ENCODE measurements around the gene NTSR1. TPM values are rescaled to one million over a fixed set of nuclear protein-coding genes. Genes with fewer than 3 reads are reported as not detected.

The NTSR1 gene
- total and polyA plus RNA-seq, 12 donors = 0.03 to 0.14 (median 0.11) TPM; not detected in 9

DNA sequence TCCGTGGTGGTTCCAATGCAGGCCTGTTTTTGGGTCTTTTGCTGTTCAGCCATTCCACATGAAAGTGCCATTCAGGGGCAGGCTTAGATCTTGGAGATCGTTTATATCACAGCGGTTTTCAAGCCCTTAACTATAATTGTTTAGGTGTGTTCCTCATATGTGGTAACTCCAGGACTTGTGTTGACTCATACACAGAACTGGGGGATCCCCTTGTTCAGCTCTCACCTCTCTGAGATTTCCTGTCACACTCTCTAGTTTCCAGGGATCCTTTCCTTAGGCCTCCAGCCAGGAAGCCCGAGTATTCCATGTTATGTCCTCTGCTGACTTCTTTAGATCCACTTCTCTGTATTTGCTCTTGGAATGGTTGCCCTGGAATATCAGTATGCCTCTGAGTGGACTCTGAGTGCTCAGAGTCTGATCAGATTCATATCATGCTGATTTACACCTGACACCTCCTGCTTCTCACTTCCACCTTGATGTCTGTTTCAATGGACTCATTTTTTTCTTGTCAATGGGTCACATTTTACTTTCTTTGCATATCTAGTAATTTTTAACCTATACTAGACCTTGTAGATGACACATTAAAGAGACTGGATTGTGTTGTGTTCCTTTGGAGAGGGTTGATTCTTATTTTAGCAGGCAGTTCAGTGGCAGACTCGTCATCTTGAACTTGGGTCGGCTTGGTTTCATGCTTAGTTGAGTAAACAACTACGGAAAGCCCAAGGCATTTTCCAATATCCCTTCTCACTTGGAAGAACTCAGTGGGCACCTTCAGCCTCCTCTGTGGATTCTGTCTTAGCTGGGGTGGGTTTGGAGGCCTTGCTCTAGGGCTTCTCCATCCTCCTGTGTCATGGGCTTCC is 13.1 kb downstream of the NTSR1 start:
- Histone ChIP-seq H3K4me3 (no peak overlapping the region), H3K9me3 (replicated peaks in 1 of 3) (peaks cover 0 to 7% (median 0%) of the 10 kb centered on the region in 3 donors), H3K36me3 (replicated peaks in 1 of 2) (no peaks in the 10 kb centered on the region), H3K4me1 (replicated peaks in 1 of 2) (no peaks in the 10 kb centered on the region), H3K27me3 (peaks cover 30% of the 10 kb centered on the region), H3K27ac (no peak overlapping the region)
- no peak for DNase-seq
- intact Hi-C loops (cut with DNase I) = no loop called here
- 79 to 86% (median 83%) methylated on average over 7 of the region's 7 CpGs for WGBS, 4 donors
- no peak for TF ChIP-seq POLR2A (IDR thresholded peaks at IDR 0.05)
- TF ChIP-seq, protein P1, sequence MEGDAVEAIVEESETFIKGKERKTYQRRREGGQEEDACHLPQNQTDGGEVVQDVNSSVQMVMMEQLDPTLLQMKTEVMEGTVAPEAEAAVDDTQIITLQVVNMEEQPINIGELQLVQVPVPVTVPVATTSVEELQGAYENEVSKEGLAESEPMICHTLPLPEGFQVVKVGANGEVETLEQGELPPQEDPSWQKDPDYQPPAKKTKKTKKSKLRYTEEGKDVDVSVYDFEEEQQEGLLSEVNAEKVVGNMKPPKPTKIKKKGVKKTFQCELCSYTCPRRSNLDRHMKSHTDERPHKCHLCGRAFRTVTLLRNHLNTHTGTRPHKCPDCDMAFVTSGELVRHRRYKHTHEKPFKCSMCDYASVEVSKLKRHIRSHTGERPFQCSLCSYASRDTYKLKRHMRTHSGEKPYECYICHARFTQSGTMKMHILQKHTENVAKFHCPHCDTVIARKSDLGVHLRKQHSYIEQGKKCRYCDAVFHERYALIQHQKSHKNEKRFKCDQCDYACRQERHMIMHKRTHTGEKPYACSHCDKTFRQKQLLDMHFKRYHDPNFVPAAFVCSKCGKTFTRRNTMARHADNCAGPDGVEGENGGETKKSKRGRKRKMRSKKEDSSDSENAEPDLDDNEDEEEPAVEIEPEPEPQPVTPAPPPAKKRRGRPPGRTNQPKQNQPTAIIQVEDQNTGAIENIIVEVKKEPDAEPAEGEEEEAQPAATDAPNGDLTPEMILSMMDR (IDR thresholded peaks at IDR 0.05) = no peak

DNA sequence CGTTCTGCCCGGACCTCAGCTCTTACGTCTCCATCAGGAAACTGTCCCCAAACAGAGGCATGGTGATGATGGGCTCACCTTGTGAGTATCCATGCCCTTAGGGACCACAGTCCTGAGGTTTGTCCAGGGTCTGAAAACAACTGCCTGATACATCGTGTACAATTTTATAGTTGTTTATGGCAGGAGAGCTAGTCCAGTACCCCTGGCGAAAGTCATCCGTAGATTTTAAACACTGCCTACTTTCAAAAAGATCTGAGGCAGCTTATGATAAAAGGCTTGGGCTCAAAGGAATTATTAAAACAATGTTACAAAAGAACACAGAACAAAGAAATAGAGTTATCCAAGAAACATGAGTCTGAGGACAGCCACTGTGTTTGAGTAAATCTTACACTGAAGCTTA is 14.0 kb downstream of the NTSR1 start:
- H3K9me3 ChIP-seq (replicated peaks in 1 of 3) = peaks cover 0 to 7% (median 0%) of the 10 kb centered on the region in 3 donors
- H3K4me3 ChIP-seq = no peak overlapping the region
- no peaks in the 10 kb centered on the region for H3K36me3 ChIP-seq (replicated peaks in 1 of 2)
- WGBS, 4 donors = 79 to 80% (median 80%) methylated on average over 6 of the region's 6 CpGs
- no peak overlapping the region for H3K27ac ChIP-seq
- DNase-seq = no peak
- intact Hi-C loops (cut with DNase I) = no loop called here
- peaks cover 24% of the 10 kb centered on the region for H3K27me3 ChIP-seq
- H3K4me1 ChIP-seq (replicated peaks in 1 of 2) = no peaks in the 10 kb centered on the region
- no peak for TF ChIP-seq POLR2A (IDR thresholded peaks at IDR 0.05)
- TF ChIP-seq, protein P1 (IDR thresholded peaks at IDR 0.05) = no peak

DNA sequence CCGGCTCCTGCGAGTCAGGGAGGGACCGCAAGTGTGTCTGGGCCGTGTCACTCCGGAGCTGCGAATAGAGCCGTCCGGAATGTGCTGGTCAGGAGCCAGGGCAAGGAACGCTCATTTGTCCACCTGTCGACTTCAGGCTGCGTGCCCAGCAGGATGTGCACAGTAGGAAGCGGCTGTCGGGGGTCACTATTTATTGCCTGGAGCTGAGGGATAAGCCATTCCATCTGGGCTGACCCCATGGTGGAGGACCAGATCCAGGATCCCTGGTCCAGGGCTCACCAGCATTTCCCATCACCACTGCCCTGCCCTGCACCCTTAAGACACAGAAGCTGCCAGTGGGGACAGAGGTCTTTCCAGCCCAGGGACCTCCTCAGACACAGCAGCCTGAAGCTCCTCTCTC is 14.7 kb downstream of the NTSR1 start:
- Histone ChIP-seq H3K36me3 (replicated peaks in 1 of 2) (no peaks in the 10 kb centered on the region), H3K9me3 (replicated peaks in 1 of 3) (peaks cover 0 to 7% (median 0%) of the 10 kb centered on the region in 3 donors), H3K27me3 (peaks cover 24% of the 10 kb centered on the region), H3K4me1 (replicated peaks in 1 of 2) (no peaks in the 10 kb centered on the region), H3K4me3 (no peak overlapping the region), H3K27ac (no peak overlapping the region)
- peak in 5 of 7 donors; percentile 25 to 75 (median 58) for DNase-seq
- intact Hi-C loops (cut with DNase I) = no loop called here
- WGBS, 4 donors = 0 to 30% (median 18%) methylated on average over 2 to 13 of the region's 13 CpGs
- no peak for TF ChIP-seq POLR2A (IDR thresholded peaks at IDR 0.05)
- TF ChIP-seq, protein P1 (IDR thresholded peaks at IDR 0.05) = no peak

DNA sequence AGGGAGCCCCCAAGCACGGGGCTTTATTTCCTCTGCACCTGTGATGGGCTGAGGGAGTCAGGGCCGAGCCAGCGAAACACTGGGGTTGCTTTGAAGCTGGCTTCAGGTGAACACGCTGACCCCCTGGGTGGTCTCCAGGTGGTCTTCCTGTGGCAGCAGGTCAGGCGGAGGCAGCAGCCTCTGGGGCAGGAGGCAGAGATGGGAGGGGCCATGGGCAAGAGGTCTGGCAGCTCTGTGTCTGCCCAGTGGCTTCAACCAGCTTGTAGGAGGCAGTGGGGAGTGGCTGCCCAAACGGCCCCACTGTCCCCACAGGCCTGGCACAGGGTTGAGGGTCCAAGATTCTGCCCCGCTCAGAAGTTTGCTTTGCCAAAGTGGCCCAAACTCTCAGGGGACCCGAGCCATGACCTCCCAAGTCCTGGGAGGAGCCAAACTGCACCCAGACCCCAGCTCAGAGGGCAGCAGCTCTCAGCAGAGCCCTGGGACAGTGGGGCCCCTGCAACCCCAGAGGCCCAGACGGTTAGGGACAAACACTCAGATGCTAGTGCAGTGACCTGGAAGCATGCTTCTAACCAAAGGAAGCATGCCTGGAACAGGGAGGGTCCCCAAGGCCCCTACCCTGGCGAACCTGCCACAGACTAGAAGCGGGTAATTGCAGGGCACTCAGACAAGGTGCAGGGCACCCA is 15.3 kb downstream of the NTSR1 start:
- no peak for TF ChIP-seq POLR2A (IDR thresholded peaks at IDR 0.05)
- TF ChIP-seq, protein P1 (IDR thresholded peaks at IDR 0.05) = no peak
- no peaks in the 10 kb centered on the region for H3K4me1 ChIP-seq (replicated peaks in 1 of 2)
- WGBS, 4 donors = 42 to 63% (median 58%) methylated on average over 3 to 11 of the region's 11 CpGs
- H3K36me3 ChIP-seq (replicated peaks in 1 of 2) = no peaks in the 10 kb centered on the region
- no peak for DNase-seq
- H3K9me3 ChIP-seq (replicated peaks in 1 of 3) = peaks cover 0 to 7% (median 0%) of the 10 kb centered on the region in 3 donors
- no peak overlapping the region for H3K27ac ChIP-seq
- no peak overlapping the region for H3K4me3 ChIP-seq
- H3K27me3 ChIP-seq = peaks cover 24% of the 10 kb centered on the region
- intact Hi-C loops (cut with DNase I) = no loop called here
